CD14-positive monocyte (primary cell): Measurements from ENCODE around the gene GMPR. TPM values are rescaled to one million over a fixed set of nuclear protein-coding genes. Genes with fewer than 3 reads are reported as not detected.

Experiments
- DNase-seq, 3 donors: peaks; one replicate each; pipeline ENCODE4 v3.0.0-alpha.2; 2011 to 2022
- H2AFZ ChIP-seq: 2 replicates; pipeline ENCODE4 v1.6.0; 2012; ENCODE audit warnings: mild to moderate bottlenecking, low read depth, low read length, inconsistent platforms; ENCODE audit not compliant: insufficient read depth, poor library complexity, severe bottlenecking
- H3K27ac ChIP-seq, 2 donors: 1 replicate in 1 of 2; 2 replicates in 1 of 2; pipeline ENCODE4 v1.5.1; 2012 to 2013; ENCODE audit warnings: low read length in 2 of 2, control low read depth in 1 of 2, inconsistent platforms in 1 of 2, low read depth in 1 of 2, mild to moderate bottlenecking in 1 of 2
- H3K27me3 ChIP-seq, 2 donors: one replicate each; pipeline versions ENCODE4 v1.6.0 to v1.6.1; 2011 to 2013; ENCODE audit warnings: low read length in 2 of 2; ENCODE audit not compliant: control insufficient read depth in 2 of 2, insufficient read depth in 2 of 2
- H3K36me3 ChIP-seq, 2 donors: replicated peaks in 1 of 2; 1 replicate in 1 of 2; 2 replicates in 1 of 2; pipeline versions ENCODE4 v1.5.1 to v1.6.1; 2012 to 2013; ENCODE audit warnings: low read length in 2 of 2, control low read depth in 1 of 2, inconsistent platforms in 1 of 2, mild to moderate bottlenecking in 1 of 2; ENCODE audit not compliant: insufficient read depth in 2 of 2, control insufficient read depth in 1 of 2
- H3K4me1 ChIP-seq, 2 donors: 1 replicate in 1 of 2; 2 replicates in 1 of 2; pipeline versions ENCODE4 v1.5.1 to v1.6.1; 2012 to 2013; ENCODE audit warnings: low read length in 2 of 2, control low read depth in 1 of 2, inconsistent platforms in 1 of 2, mild to moderate bottlenecking in 1 of 2, moderate library complexity in 1 of 2; ENCODE audit not compliant: insufficient read depth in 2 of 2, control insufficient read depth in 1 of 2
- H3K4me2 ChIP-seq: replicated peaks from 2 replicates; pipeline ENCODE3; 2012; ENCODE audit warnings: low read length, moderate library complexity, mild to moderate bottlenecking; ENCODE audit not compliant: poor library complexity, severe bottlenecking; ENCODE audit errors: extremely low read depth
- H3K4me3 ChIP-seq, 3 experiments: fragments of 200-600 bp in 1 of 3; sonication (generic) in 1 of 3; replicated peaks in 1 of 3; 1 replicate in 2 of 3; 2 replicates in 1 of 3; pipeline ENCODE4 v1.5.1; 2011 to 2013; ENCODE audit warnings: low read length in 3 of 3, mild to moderate bottlenecking in 3 of 3, control low read depth in 2 of 3, low read depth in 2 of 3, inconsistent platforms in 1 of 3, moderate library complexity in 1 of 3
- H3K79me2 ChIP-seq: 2 replicates; pipeline ENCODE4 v1.6.0; 2012; ENCODE audit warnings: mild to moderate bottlenecking, control low read depth, inconsistent platforms, low read length, moderate library complexity; ENCODE audit not compliant: insufficient read depth
- H3K9ac ChIP-seq: 2 replicates; pipeline ENCODE4 v1.6.0; 2017; ENCODE audit warnings: low read length, mild to moderate bottlenecking; ENCODE audit not compliant: insufficient read depth, poor library complexity, severe bottlenecking
- H3K9me3 ChIP-seq, 2 donors: replicated peaks in 1 of 2; 1 replicate in 1 of 2; 2 replicates in 1 of 2; pipeline versions ENCODE4 v1.5.1 to v1.6.1; 2012 to 2013; ENCODE audit warnings: low read length in 2 of 2, control low read depth in 1 of 2; ENCODE audit not compliant: control insufficient read depth in 1 of 2, insufficient read depth in 1 of 2
- H4K20me1 ChIP-seq: 2 replicates; pipeline ENCODE4 v1.6.0; 2012; ENCODE audit warnings: mild to moderate bottlenecking, low read length, control low read depth, moderate library complexity; ENCODE audit not compliant: insufficient read depth
- H3K27ac Mint-ChIP-seq, 7 donors: one replicate each; pipeline ENCODE4 v1.8.0; 2020; ENCODE audit warnings: mild to moderate bottlenecking in 7 of 7, mixed read lengths in 7 of 7, moderate library complexity in 6 of 7, inconsistent platforms in 2 of 7
- H3K27me3 Mint-ChIP-seq, 3 donors: one replicate each; pipeline ENCODE4 v1.8.0; 2021 to 2022; ENCODE audit warnings: low read depth in 3 of 3, mild to moderate bottlenecking in 3 of 3, mixed read lengths in 3 of 3, moderate library complexity in 3 of 3, inconsistent platforms in 1 of 3
- H3K36me3 Mint-ChIP-seq, 2 donors: one replicate each; pipeline ENCODE4 v1.8.0; 2020; ENCODE audit warnings: mixed read lengths in 2 of 2, inconsistent platforms in 1 of 2, mild to moderate bottlenecking in 1 of 2
- H3K4me1 Mint-ChIP-seq: one replicate; pipeline ENCODE4 v1.8.0; 2020; ENCODE audit warnings: mild to moderate bottlenecking, mixed read lengths
- H3K4me3 Mint-ChIP-seq, 2 donors: one replicate each; pipeline ENCODE4 v1.8.0; 2020; ENCODE audit warnings: mild to moderate bottlenecking in 2 of 2, mixed read lengths in 2 of 2, moderate library complexity in 1 of 2
- H3K9me3 Mint-ChIP-seq, 7 donors: one replicate each; pipeline ENCODE4 v1.8.0; 2020 to 2022; ENCODE audit warnings: mixed read lengths in 7 of 7, mild to moderate bottlenecking in 6 of 7, moderate library complexity in 6 of 7, inconsistent platforms in 2 of 7
- WGBS: methylation state at CpG from one replicate; pipeline ENCODE4 v1.1.5; 2013; ENCODE audit warnings: missing lambda C conversion rate; ENCODE audit not compliant: insufficient coverage; 5-methylcytosine and 5-hydroxymethylcytosine counted together
- intact Hi-C, 2 donors: fragments of 100-400 bp; cut with micrococcal nuclease; formaldehyde crosslinking; loops; one replicate each; pipeline versions ENCODE4 v1.15.0 to v1.15.1; 2023
- polyA plus RNA-seq, 3 donors: library from polyadenylated mRNA; depleted of rRNA in 1 of 3; unstranded in 2 of 3; stranded (reverse) in 1 of 3; fragments of 300-500 nt in 2 of 3; fragments of >200 nt in 1 of 3; fragmentation: Illumina TruSeq in 2 of 3; gene quantifications; 1 replicate in 2 of 3; 2 replicates in 1 of 3; pipeline ENCODE4 v1.2.3, GENCODE V29; 2012 to 2021
- TF ChIP-seq, protein P1 (sequence below): fragments of 200-600 bp; IDR thresholded peaks from one replicate; pipeline ENCODE4 v1.8.0; 2022; ENCODE audit warnings: antibody characterized with exemption, mild to moderate bottlenecking

GMPR gene
- polyA plus RNA-seq, 3 donors = 1.9 to 3.8 (median 3.2) TPM

DNA sequence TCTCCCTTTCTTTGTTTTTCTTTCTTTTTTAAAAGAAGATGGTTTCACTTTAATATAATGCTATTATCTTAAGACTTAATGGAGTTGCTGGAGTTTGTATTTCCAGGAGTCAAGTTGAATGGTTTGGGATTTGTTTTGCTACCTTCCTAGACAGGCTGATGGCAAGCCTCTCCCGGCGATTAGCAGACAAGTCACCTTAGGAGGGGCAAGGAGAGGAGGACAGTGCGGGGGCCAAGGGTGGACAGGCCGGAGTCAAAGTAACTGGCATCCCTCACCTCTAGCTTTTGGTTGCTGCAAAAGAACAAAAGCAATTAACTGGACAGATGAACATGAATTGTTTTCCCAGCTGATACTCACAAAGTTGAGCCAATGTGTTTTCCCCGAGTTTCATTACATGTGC, 57.1 kb downstream of the GMPR start:
- Histone ChIP-seq H3K4me1 (no peaks in the 10 kb centered on the region), H3K27me3 (no peaks in the 10 kb centered on the region), H3K27ac (no peak overlapping the region), H3K4me3 (no peak overlapping the region), H3K79me2 (no peaks in the 10 kb centered on the region), H3K9ac (no peak overlapping the region), H3K4me2 (no peak overlapping the region), H2AFZ (no peak overlapping the region), H4K20me1 (no peaks in the 10 kb centered on the region), H3K36me3 (no peaks in the 10 kb centered on the region), H3K9me3 (no peaks in the 10 kb centered on the region)
- no peak for DNase-seq
- Mint-ChIP-seq H3K36me3 (peaks cover 9 to 15% of the 10 kb centered on the region in 2 donors), H3K4me3 (no peak overlapping the region), H3K9me3 (no peaks in the 10 kb centered on the region), H3K27me3 (peaks cover 0 to 2% (median 1%) of the 10 kb centered on the region in 3 donors), H3K4me1 (no peaks in the 10 kb centered on the region), H3K27ac (peak overlapping the region in 1 of 7 donors; percentile 78)
- WGBS = 100% methylated on average over 2 of the region's 5 CpGs
- TF ChIP-seq, protein P1, sequence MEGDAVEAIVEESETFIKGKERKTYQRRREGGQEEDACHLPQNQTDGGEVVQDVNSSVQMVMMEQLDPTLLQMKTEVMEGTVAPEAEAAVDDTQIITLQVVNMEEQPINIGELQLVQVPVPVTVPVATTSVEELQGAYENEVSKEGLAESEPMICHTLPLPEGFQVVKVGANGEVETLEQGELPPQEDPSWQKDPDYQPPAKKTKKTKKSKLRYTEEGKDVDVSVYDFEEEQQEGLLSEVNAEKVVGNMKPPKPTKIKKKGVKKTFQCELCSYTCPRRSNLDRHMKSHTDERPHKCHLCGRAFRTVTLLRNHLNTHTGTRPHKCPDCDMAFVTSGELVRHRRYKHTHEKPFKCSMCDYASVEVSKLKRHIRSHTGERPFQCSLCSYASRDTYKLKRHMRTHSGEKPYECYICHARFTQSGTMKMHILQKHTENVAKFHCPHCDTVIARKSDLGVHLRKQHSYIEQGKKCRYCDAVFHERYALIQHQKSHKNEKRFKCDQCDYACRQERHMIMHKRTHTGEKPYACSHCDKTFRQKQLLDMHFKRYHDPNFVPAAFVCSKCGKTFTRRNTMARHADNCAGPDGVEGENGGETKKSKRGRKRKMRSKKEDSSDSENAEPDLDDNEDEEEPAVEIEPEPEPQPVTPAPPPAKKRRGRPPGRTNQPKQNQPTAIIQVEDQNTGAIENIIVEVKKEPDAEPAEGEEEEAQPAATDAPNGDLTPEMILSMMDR = no peak
- intact Hi-C loops = no loop called here

DNA sequence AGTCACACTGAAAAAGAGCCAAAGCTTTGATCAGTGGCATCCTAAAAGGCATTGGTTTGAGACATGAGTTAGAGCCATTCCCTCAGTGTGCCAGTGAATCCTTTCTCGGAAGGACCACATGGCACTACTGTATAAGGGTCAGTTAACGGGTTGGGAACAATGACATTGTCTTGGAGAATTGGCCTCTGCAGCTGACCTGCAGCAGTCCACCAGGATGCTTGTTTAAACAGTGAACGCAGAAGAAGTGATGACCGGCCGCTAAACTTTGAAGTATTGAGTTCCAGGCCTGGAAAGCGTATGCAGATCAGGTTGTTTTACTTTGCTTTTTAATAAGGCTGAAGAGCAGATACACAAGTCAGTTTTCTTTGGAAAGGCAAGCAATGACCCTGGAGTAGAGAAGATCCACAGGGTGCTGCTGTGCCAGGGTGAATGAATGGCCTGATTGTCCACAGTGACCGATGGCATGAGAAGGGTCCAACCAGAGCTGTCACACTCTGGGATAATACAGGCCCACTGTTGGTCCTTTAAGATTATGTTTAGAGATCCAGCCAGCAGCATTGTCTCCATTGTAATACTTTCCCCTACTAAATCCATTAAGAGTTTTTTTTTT, 57.8 kb downstream of the GMPR start:
- no peaks in the 10 kb centered on the region for H3K79me2 ChIP-seq
- no peak overlapping the region for H3K4me3 Mint-ChIP-seq
- no peaks in the 10 kb centered on the region for H3K9me3 Mint-ChIP-seq
- TF ChIP-seq, protein P1 = no peak
- H3K36me3 ChIP-seq = peaks cover 0 to 1% of the 10 kb centered on the region in 2 donors
- no peak overlapping the region for H3K27ac ChIP-seq
- peaks cover 15 to 17% of the 10 kb centered on the region in 2 donors for H3K36me3 Mint-ChIP-seq
- no peak overlapping the region for H2AFZ ChIP-seq
- H3K4me1 ChIP-seq = no peaks in the 10 kb centered on the region
- no peaks in the 10 kb centered on the region for H3K9me3 ChIP-seq
- intact Hi-C loops = no loop called here
- H3K4me1 Mint-ChIP-seq = no peaks in the 10 kb centered on the region
- H3K9ac ChIP-seq = no peak overlapping the region
- no peak overlapping the region for H3K27ac Mint-ChIP-seq
- DNase-seq = no peak
- no peaks in the 10 kb centered on the region for H3K27me3 ChIP-seq
- peaks cover 0 to 1% (median 0%) of the 10 kb centered on the region in 3 donors for H3K27me3 Mint-ChIP-seq
- 96% methylated on average over 7 of the region's 7 CpGs for WGBS
- no peak overlapping the region for H3K4me2 ChIP-seq
- no peak overlapping the region for H3K4me3 ChIP-seq
- no peaks in the 10 kb centered on the region for H4K20me1 ChIP-seq
